SKM-1 treated with dmso at 0.1 percent for 144 hours (cell line): ENCODE data around the gene SLC5A10.
"Not testable (repeated sequence)": the region's sequence is repeated elsewhere in the genome, so short reads cannot be mapped to it uniquely, and the experiment has no call there.

Experiments used
- DNase-seq: peaks from one replicate; lab custom pipeline; 2025; ENCODE audit not compliant: unreplicated experiment; lab: John Stamatoyannopoulos, UW

The SLC5A10 gene

DNA sequence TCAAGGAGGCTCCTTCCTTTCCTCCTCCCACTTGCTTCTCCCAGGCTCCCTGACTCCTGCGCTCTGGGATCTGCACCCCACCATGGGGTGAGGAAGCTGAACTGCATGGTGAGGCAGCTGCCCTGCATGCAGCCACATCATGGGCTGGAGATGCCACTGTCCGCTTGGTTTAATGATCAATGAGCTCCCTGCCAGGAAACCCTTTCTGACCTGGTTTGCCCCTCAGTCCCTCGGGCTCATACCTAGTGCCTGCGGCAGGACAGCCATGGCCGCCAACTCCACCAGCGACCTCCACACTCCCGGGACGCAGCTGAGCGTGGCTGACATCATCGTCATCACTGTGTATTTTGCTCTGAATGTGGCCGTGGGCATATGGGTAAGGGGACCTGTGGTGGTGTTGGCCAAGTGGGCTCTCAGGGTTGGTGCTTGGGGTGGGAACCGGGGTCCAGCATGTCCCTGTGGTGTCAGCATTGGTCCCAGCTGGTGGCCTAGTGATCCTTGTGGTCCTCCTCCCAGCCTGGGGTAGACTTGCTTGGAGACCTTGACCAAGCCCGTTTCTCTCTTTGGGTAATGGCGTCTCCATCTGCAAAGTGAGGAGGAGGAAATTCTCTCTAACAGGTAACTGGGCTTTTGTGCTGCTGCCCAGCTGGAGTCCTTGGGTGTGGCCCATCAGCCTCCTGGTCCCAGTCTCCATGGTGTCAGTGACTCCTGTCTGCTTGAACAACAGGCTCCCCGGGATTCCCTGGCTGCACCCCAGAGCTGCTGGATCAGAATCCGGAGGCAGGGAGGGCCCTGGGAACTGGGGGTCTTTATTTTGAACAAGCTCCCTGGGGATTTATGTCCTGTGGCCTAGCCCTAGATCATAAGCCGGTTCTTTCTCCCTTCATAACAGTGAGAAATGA is at the start of gene SLC5A10:
SLC5A10 (plus strand) TSS at position 225 of the 902 bp plus-strand sequence; CDS start at position 266, 41 bp downstream.
- DNase-seq, result no peak

DNA sequence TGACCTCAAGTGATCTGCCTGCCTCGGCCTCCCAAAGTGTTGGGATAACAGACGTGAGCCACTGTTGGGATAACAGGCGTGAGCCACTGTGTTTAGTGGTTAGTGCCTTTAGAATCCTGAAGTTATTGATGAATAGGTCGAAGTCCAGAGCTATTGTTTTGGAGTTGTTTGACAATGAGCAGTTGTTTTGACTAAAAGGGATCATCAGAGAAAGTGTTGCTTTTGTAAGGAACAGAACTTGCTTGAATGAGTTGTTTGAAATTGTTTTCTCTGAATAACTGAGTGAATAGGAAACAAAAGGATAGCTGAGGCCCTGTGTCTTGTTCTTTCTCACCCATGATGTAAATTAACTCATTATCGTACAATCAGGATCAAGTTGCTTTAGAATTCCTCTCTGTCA is 47.5 kb upstream of the SLC5A10 start:
- DNase-seq, result no peak

- DNase-seq, result no peak
Measured at GRCh38 chr17:18905226-18905625, 46.7 kb upstream of the SLC5A10 start.

DNA sequence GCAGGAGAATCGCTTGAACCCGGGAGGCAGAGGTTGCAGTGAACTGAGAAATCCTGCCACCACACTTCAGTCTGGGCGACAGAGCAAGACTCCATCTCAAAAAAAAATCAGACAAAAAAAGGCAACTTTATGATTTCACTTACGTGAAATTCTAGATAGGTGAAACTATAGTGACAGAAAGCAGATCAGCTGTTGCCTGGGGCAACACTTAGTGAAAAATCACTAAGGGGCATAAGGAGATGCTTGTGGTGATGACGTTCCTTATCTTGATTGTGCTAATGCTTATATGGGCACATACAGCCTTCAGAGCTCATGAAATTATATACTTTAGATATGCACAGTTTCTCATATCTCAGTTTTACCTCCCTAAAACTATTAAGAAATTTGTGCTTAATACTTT is 41.6 kb upstream of the SLC5A10 start:
- DNase-seq, result no peak

DNA sequence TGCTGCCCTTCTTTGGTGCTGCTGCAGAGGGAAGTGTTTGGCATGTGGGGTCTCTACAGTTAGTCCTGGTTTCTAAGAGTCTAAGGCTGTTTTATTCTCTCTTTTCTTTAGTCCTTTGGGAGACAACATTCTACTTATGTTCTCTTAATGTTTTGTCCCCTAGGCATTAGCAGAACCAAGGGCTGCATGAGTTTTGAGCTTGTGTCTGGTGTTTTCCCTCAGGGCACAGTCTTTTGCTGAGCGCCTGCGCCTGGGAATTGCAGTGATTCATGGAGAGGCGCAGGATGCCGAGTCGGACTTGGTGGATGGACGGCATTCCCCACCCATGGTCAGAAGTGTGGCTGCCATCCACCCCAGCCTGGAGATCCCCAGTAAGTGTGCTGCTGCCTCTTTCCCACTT is 41.1 kb upstream of the SLC5A10 start:
- DNase-seq, result no peak

DNA sequence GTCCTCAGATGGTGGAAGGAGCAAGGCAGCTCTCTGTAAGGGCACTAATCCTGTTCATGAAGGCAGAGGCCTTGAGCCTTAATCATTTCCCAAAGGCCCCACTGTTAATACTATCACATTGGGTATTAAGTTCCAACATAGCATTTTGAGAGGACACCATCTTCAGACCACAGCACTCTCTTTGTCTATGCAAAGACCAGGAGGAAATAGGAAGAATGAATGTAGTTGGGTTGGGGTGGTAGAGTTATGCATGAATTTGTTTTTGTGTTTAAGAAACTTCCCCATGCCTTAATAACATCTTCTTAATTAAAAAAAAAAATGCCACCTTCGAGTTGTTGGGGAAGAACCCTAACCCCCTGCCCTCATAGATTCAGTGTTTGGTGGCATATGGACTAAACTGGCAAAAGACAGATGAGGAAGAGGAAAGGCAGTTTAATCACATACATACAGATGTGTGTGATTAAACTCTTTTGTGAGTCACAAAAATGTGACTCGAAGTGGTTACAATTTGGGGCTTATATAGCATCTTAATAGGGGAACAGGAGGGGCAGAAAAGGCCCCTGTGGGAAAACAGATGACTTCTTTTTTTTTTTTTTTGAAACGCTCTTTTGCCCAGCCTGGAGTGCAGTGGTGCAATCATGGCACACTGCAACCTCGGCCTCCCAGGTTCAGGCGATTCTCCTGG is 35.0 kb upstream of the SLC5A10 start:
- DNase-seq, result no peak

DNA sequence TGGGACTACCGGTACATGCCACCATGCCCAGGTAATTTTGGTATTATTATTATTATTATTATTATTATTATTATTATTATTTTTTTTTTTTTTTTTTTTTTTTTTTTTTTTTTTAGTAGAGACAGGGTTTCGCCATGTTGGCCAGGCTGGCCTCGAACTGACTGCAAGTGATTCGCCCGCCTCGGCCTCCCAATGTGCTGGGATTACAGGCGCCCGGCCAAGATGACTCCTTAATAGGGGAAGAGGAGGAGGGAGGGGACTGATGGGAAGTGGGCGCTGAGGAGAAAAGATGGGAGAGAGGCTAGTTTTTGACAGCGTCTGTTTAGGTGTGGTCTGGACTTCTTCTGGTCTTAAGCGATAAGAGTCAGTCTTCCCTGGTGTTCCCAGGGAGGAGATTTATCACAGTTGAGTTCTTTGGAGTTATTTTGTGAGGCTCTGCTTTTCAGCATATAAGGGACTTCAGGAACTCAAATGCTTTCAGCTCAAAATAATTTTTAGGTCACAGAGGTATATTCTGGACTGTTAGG is 34.4 kb upstream of the SLC5A10 start:
- DNase-seq, result no peak

GRCh38 chr17:18919963-18920362 is 32.0 kb upstream of the SLC5A10 start:
- no peak for DNase-seq

DNA sequence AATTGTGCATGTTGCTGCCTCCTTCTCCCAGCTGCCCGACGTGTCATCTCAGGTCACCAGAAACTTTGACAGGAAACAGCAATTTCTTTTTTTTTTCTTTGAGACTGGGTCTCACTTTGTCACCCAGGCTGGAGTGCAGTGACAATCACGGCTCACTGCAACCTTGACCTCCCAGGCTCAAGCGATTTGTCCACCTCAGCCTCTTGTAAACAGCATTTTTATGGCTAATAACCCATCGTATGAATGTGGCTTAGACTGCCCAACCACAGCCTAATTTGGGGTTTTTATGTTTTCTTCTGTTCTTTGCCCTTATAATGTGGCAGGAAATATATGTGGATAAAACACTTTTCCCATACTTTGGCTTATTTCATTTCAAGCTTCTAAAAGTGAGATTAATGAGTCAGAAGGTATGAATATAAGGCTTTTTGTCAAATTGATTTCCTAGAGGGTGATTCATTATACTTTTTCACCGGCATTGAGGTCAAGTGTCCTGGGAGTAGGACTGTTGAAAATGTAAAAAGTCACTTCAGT is 31.0 kb upstream of the SLC5A10 start:
- DNase-seq, result no peak

DNA sequence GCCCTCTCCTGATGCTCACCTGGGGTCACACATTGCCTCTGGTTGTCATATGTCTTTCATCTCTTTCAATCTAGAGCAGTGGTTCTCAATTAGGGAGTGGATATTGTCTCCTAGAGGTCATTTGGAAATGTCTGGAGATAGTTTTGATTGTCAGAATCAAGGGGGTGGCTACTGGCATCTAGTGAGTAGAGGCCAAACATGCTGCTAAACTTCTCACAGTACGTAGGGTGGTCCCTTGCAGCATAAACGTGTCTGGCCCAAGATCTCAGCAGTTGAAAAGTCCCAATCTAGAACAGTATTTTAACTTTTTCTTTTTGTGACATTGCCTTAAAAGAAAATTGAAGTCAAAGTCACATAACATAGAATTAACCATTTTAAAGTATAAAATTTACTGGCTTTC is 30.5 kb upstream of the SLC5A10 start:
- no peak for DNase-seq

DNA sequence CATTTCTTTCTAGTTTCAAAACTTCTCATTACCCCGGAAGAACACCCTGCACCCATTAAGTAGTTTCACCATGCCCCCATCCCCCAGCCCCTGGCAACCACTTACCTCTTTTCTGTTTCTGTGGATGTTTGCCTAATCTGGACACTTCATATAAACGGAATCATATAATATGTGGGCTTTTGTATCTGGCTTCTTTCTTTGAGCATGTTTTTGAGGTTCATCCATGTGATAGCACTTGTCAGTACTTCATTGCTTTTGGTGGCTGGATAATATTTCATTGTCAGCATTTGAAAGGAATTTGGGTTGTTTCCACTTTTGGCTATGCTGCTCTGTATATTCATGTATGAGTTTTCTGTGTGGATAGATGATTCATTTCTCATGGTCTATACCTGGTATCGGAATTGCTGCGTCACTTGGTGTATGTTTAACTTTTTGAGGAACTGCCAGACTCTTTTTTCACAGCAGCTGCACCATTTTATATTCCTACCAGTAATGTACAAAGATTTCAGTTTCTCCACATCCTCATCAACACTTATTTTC is 30.0 kb upstream of the SLC5A10 start:
- no peak for DNase-seq

DNA sequence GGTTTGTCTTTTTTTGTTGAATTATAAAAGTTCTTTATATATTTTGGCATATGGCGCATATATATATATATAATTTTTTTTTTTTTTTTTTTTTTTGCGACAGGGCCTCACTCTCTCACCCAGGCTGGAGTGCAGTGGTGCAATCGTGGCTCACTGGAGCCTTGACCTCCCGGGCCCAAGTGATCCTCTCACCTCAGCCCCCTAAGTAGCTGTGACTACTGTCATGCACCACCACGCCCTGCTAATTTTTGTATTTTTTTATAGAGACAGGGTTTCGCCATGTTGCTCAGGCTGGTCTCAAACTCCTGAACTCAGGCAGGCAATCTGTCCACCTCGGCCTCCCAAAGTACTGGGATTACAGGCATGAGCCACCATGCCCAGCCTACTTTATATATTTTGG is 29.4 kb upstream of the SLC5A10 start:
- not testable (repeated sequence) for DNase-seq

GRCh38 chr17:18925187-18925586 is 26.8 kb upstream of the SLC5A10 start:
- DNase-seq, result no peak

DNA sequence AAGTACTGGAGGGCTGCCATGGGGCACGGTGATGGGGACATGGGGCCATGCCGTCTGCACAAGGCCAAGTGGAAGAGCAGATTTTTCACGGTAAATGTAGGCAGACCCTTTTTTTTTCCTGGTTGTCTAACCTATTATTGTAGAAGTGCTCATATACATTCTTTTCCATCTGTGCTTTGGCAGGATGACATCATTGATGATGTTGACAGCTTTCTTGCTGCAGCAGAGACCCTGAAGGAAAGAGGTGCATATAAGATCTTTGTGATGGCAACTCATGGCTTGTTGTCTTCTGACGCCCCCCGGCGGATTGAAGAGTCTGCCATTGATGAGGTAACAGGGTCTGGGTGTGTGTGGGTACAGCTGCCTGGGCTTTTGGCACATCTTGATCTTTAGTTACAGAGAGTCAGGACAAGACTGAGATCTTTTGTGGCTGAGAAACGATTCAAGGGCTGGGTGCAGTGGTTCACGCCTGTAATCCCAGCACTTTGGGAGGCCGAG is 23.3 kb upstream of the SLC5A10 start:
- no peak for DNase-seq

DNA sequence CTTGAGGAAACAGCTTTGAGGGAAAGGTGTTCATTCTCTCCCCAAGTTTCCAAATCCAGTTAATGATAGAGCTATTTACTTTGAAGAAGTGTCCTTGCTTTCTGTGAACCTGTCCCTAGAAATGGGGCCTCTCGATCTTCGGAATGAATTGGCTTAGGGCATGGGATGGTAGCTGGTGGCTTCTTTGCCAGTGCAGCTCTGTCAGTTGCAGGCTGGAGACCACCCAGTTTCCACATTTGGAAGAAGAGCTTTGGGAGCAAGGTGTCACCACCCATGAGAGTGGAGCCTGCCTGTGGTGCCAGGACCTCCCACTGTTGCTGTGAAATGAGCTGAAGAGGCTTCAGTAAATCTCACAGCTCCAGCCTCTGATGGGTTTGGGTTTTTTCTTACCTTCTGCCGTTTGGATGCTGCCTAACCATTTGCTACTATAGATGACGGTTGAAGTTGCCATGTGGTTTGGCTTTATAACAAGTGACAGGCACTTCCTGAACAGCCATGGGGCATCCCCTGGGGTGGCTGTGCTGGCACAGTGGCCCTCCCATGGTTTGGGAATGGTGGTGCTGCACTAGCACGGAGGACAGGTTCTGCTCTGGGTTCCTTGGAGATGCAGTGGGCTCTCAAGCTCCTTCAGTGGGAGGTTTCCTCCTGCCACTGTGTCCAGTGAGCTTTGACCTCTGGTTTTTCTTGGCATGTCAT is 19.5 kb upstream of the SLC5A10 start:
- DNase-seq, result no peak

- DNase-seq, result no peak
Measured at GRCh38 chr17:18933102-18934058, 18.6 kb upstream of the SLC5A10 start.

DNA sequence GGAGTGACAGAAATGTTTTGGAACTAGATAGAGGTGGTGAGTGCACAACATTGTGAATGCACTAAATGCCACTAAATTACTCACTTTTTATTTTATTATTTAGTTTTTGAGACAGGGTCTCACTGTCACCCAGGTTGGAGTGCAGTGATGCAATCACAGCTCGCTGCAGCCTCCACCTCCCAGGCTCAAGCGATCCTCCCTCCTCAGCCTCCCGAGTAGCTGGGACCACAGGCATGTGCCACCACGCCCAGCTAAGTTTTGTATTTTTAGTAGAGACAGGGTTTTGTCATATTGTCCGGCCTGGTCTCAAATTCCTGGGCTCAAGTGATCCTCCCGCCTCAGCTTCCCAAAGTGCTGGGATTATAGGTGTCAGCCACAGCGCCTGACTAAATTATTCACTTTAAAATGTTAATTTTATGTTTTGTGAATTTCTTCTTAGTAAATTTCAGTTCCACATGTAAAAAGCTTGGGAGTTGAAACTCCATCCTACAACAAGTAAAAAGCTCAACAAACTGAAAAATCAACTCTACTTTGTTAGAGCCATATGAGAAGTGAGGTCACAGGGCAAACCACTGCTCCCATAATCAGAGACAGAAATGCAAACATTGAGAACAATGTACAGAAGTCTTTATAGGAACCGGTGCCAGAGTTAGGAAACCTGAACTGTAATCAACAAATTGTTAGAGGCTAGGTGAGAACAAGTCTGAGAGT is 13.8 kb upstream of the SLC5A10 start:
- no peak for DNase-seq

DNA sequence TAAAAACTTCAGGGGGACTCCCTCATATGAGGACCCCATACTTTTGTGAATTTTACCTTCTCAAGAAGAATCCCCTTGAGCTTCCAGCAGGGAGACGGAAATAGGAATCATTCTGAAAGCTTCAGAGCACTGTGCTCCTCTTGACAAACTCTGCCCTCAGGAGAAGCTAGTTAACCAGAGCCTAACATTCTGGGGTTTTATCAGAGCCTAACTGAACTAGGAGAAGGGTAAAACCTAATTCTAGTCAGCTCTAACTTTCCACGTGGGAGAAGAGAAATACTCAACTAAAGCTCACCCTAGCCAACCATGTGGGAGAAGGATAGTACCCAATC is 13.3 kb upstream of the SLC5A10 start:
- no peak for DNase-seq

GRCh38 chr17:18944646-18945045 is 7.3 kb upstream of the SLC5A10 start:
- DNase-seq, result no peak
